A375 (cell line): ENCODE measurements around the gene DCDC2B. TPM values are rescaled to one million over a fixed set of nuclear protein-coding genes. Genes with fewer than 3 reads are reported as not detected.

Experiments used
- total RNA-seq: library from RNA; depleted of rRNA; stranded (reverse); fragments of >200 nt; shearing (Covaris generic); gene quantifications from 2 replicates; pipeline ENCODE4 v1.2.3, GENCODE V29; 2014; rRNA removed

The DCDC2B gene
- not detected in 2 replicates for total RNA-seq

DNA sequence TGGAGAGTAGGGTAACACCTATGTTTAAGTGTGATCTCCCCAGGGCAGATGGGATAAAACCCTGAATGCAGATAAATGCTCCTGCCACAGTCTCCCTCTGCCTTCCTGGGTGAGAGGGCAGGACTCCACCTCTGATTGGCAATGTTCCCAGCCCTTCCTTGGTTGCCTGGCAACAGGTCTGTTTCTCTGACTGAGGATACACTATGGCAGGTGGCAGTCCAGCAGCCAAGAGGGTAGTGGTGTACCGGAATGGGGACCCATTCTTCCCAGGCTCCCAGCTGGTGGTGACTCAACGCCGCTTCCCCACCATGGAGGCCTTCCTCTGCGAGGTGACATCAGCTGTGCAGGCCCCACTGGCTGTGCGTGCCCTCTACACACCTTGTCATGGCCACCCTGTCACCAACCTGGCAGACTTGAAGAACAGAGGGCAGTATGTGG lies at the start of gene DCDC2B:
Gene DCDC2B (plus strand): TSS at position 199 of the 438 bp plus-strand sequence. CDS start 5 bp downstream, at position 204.

DNA sequence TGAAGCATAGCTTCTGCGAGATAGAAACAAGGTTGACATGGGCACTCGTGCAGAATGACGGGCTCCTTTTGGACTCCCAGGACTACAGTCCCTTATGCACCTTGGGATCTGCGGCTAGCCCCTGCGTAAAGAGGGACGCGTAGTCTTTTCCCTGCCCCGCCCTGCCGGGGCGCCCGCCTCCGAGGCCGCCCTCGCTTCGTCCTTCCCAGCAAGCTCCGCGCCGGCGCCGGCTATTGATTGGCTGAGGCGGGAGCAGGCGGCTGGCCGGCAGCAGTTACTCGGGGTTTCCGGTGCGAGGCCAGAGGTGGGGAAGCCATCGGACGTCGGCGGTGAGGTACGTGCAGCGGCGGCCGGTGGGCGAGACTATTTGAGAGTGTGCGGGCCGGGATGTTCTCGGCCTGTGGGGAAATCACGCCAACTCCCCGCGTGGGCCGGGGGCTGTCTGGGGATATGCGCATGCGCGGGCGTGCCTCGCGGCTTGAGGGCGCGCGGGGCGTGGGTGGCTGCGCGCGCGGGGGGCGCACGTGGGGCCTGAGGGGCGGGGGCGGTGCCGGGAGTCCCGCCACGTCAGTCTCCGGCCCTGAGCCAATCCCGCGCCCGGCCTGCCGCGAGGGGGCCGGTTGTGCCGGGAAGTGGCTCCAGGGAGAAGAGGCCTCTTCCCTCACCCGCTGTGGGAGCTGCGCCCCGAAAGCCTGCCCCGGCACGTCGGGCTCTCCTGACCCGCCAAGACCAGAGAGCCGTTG lies 29.3 kb upstream of the DCDC2B start, which contains the start of gene TXLNA:
Gene TXLNA (plus strand): TSS at position 233 of the 743 bp plus-strand sequence. CDS start 671 bp downstream, outside the sequence.

DNA sequence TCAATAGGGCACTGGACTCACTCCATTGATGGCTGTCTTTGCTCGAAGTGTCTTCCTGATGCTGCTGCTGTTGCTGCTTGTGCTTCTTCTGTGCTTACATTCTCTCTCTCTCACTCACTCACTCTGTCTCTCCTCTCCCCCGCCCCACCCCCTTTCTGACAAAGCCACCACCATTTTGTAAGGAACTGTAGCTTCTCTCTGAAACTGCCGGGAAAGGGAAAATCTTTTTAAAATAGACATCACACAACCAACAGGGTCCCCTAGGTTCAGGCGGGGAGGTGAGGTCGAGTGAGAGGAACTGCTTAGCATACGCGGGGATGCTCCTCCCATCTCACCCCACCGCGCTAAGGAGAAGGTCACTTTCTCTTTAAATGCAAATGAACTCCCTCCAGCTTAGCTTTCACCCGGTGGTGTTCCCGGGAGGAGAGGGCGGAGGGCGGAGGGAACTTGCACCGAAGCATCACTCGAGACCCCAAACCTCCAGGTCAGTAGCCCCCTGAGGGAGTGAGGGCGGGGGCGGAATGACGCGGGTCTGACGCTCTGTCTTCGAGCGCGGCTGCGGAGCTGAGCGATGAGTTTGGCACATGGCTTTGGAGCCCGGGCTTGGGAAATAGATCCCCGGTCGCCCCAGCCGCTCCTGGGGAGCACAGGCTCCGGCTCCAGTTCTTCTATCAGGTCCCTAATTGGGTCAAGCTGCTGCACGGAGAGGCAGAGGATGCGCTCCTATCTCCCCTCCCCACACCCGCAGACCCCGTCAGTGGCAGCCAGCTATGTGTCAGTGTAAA lies 8.5 kb upstream of the DCDC2B start, which contains the start of gene CCDC28B:
Gene CCDC28B (plus strand): TSS at position 370 of the 785 bp plus-strand sequence. CDS start 1,341 bp downstream, outside the sequence.

DNA sequence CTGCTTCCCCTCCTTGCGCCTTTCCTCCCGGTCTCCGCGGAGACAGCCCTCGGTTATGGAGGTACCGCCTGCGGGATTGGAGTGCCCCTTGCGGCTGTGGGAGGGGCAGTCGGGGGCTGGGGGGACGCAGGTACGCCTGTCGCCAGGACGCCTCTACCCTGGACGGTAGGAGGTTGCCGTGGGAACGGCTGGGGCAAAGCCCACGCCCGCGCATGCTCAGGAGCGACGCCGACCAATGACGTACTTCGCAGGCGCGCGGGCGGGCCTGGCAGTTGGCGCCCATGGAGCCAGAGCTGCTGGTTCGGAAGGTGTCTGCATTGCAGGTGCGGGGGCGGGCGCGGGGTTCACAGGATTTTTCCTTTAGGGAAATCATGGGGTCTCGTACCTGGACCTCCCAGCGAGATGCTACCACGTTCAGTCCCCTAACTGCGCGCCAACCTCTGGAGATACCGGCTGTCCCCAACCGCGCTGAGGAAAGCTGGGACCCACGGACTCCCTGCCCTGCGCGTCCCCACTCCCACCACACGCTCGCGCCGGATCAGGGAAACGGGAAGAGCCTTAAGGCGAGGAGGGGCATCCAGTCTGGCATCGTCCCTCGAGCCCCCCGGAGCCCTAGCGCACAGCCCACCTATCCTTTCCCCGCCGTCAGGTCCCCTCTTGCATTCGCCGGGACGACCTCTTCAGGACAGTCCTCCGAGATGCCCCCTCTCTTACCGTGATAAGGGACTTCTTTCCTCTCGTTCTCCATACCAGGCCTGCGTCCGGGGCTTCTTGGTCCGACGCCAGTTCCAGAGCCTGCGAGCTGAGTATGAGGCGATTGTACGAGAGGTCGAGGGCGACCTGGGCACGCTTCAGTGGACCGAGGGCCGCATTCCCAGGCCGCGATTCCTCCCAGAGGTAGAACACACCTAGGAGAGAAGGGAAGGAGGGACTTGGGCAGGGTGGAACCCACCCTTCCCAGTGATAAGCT lies 3.2 kb upstream of the DCDC2B start, which contains the start of gene IQCC:
Gene IQCC (plus strand): TSS at position 271 of the 970 bp plus-strand sequence. CDS start 11 bp downstream, at position 282.

DNA sequence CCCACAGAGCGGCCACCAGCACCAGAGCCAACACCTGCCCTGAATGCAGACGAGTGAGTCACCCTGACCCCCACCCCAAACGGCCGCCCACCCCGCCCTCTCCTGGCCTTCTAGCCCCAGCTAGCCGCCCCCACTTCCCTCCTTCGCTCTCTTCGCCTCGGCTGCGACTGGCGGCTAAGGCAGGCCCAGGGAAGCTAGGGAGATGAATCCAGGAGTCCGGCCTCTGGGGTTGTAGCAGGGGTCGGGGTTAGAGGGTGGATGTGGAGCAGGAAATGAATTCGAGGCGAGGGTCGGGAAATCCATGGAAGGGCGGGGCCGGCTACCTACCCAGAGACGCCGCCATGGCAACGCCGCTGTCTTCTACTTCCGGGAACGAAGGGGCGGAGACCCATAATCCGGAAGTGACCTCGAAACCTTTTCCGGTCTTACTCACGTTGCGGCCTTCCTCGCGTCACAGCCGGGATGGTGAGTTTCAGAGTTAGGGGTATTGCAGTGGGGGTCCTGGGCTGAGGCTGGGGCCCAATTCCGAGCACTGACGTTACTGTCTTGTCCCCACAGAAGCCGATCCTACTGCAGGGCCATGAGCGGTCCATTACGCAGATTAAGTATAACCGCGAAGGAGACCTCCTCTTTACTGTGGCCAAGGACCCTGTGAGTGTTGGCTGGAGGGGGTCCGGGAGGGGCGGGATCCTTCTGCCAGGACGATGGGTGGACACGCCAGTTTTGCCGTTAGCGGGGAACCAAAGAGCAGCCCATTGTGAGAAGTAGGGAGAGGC lies 13.3 kb downstream of the DCDC2B start, which contains the start of the genes EIF3I and TMEM234:
Gene EIF3I (plus strand): TSS at position 428 of the 776 bp plus-strand sequence. CDS start 35 bp downstream, at position 463.
Gene TMEM234 (minus strand): TSS at position 374 of the 776 bp plus-strand sequence. CDS start 31 bp downstream, at position 343.

DNA sequence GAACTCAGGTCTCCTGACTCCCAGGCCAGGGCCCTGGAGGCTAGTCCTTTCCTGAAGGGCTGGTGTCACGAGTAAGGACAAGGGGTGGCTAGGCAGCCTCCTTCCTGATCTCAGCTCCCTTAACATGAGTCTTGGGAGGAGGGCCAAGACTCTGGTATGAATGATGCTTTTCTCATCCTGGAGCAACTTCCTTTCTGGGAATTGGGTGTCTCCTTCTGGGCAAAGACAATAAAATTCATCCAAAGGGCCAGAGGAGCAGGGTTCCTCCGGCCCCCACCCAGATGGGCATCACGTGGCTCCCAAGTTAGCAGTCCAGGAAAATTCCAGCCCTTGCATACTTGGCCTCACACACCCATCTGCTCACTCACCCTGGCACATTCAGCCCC lies 38.0 kb downstream of the DCDC2B start, which contains the start of gene FAM167B:
Gene FAM167B (plus strand): TSS at position 335 of the 386 bp plus-strand sequence. CDS start 200 bp downstream, outside the sequence.

DNA sequence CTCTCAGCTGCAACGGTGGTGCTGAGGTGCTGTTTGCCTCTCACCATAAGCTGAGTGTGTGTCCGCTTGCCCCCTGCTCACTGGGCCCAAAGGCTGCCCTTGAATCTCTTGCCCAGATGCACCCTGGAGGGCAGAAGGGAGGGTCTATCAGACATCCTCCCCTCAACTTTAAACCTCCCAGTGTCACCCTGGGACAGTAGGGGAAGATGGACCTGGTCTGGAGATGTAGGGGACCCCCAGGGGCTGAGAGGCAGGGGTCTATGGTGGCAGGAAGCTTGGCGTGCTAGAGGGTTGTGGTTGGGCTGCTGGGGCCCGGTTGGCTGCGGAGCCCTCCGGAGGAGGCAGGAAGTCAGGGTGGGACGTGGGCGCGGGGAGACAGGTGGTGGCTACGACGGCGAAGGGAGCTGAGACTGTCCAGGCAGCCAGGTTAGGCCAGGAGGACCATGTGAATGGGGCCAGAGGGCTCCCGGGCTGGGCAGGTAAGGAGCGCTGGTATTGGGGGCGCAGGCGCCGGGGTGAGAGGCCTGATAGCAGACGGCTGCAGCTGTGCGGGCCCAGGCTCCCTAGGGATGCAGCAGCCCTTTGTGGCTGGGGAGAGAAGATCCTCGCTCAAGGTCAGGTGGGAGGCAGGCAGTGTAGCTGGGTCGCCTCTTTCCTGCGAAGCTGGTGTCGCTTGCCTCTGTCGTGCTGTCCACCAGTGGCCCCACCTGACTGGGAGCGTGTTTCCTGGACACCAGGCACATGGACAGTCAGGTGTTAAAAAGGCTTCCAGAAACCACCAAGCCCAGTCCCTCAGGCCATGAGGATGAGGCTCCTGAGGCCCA lies 42.2 kb downstream of the DCDC2B start, which contains the start of gene LCK:
Gene LCK (plus strand): TSS at position 373 of the 824 bp plus-strand sequence. CDS start 23,065 bp downstream, outside the sequence.

Other genes with a start within 250 kb of the DCDC2B start
- 78.7 and 97.4 TPM in 2 replicates for gene KHDRBS1, start 195.2 kb upstream of the DCDC2B start, total RNA-seq
- 6.3 and 7.4 TPM in 2 replicates for gene TMEM39B, start 136.2 kb upstream of the DCDC2B start, total RNA-seq
- gene KPNA6, start 101.0 kb upstream of the DCDC2B start, total RNA-seq: 31.9 TPM in 2 replicates
- gene TXLNA, start 29.4 kb upstream of the DCDC2B start, total RNA-seq: 76.9 and 78.7 TPM in 2 replicates
- gene CCDC28B, start 8.5 kb upstream of the DCDC2B start, total RNA-seq: 32.6 and 40.1 TPM in 2 replicates
- 5.8 and 6.1 TPM in 2 replicates for gene IQCC, start 3.4 kb upstream of the DCDC2B start, total RNA-seq
- 12.3 and 16.0 TPM in 2 replicates for gene TMEM234, start 13.3 kb downstream of the DCDC2B start, total RNA-seq
- 440 and 450 TPM in 2 replicates for gene EIF3I, start 13.3 kb downstream of the DCDC2B start, total RNA-seq
- gene FAM167B, start 38.1 kb downstream of the DCDC2B start, total RNA-seq: 0.37 and 0.57 TPM in 2 replicates
- gene LCK, start 42.2 kb downstream of the DCDC2B start, total RNA-seq: 0.30 TPM in 1 of 2 replicates, not detected in the other
- gene HDAC1, start 83.0 kb downstream of the DCDC2B start, total RNA-seq: 121 and 126 TPM in 2 replicates
- 151 and 153 TPM in 2 replicates for gene MARCKSL1, start 127.1 kb downstream of the DCDC2B start, total RNA-seq
- 4.8 and 7.3 TPM in 2 replicates for gene FAM229A, start 153.4 kb downstream of the DCDC2B start, total RNA-seq
- gene TSSK3, start 153.4 kb downstream of the DCDC2B start, total RNA-seq: 1.3 and 1.5 TPM in 2 replicates
- 54.4 and 56.0 TPM in 2 replicates for gene BSDC1, start 185.4 kb downstream of the DCDC2B start, total RNA-seq